ENCODE data around the gene USHBP1.

The USHBP1 gene

GRCh38 chr19:17237747-17238706, 26.5 kb downstream of the USHBP1 start:
- no peak for DNase-seq

GRCh38 chr19:17236811-17237543, 27.6 kb downstream of the USHBP1 start:
- DNase-seq, result no peak

- no peak for DNase-seq
Measured at GRCh38 chr19:17235971-17236777, 28.4 kb downstream of the USHBP1 start.

- peak; percentile 68 for DNase-seq
Measured at GRCh38 chr19:17235300-17235970, 29.1 kb downstream of the USHBP1 start.

- peak; percentile 32 for DNase-seq
Measured at GRCh38 chr19:17234911-17235299, 29.6 kb downstream of the USHBP1 start.

GRCh38 chr19:17232258-17232657, 32.3 kb downstream of the USHBP1 start:
- no peak for DNase-seq

- DNase-seq, result no peak
Measured at GRCh38 chr19:17229890-17230289, 34.7 kb downstream of the USHBP1 start.

GRCh38 chr19:17227798-17228367, 36.7 kb downstream of the USHBP1 start:
- no peak for DNase-seq

GRCh38 chr19:17226002-17226933, 38.3 kb downstream of the USHBP1 start, which contains the start of gene OCEL1:
OCEL1 (plus strand) TSS chr19:17226226; CDS start chr19:17226248, 22 bp downstream.
- peak; percentile 93 for DNase-seq

- DNase-seq, result no peak
Measured at GRCh38 chr19:17225053-17225452, 39.5 kb downstream of the USHBP1 start.

- no peak for DNase-seq
Measured at GRCh38 chr19:17220207-17220758, 44.3 kb downstream of the USHBP1 start.

- no peak for DNase-seq
Measured at GRCh38 chr19:17219286-17219685, 45.3 kb downstream of the USHBP1 start.

GRCh38 chr19:17216058-17216670, 48.4 kb downstream of the USHBP1 start:
- no peak for DNase-seq

- DNase-seq, result peak; percentile 78
Measured at GRCh38 chr19:17215127-17215971, 49.2 kb downstream of the USHBP1 start, which contains the start of gene USE1. USE1 (plus strand) TSS chr19:17215357; CDS start chr19:17215406, 49 bp downstream.

GRCh38 chr19:17214508-17215126, 49.9 kb downstream of the USHBP1 start:
- no peak for DNase-seq

- no peak for DNase-seq
Measured at GRCh38 chr19:17213334-17213733, 51.2 kb downstream of the USHBP1 start.

GRCh38 chr19:17211547-17212446, 52.7 kb downstream of the USHBP1 start:
- no peak for DNase-seq
